ENCODE results near the gene SCGN.

SCGN gene

DNA sequence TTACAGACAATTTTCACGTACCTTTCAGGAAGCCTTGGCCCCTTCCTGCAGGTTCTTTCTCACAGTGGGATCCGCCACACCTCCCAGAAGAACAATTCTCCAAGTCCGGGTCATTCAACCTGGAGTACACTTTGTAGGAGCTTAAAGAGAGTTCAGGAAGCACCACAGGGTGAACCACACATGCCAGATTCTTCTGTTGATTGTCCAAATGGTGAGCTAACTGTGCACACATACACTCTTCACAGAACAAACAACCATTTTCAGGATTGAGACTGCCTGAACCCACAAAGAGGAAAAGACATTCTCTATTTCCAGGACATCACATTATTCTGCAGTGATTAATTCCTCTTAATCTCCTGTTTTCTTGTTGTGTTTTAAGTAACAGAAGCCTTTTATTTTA, 51.0 kb downstream of the SCGN start:
- DNase-seq (ENCODE audit: insufficient read length, low spot score) (no peak), FAIRE-seq (no peak)
- no peak for TF ChIP-seq CTCF (IDR thresholded peaks at IDR 0.05; ENCODE audit: insufficient read depth, missing control alignments)

GRCh38 chr6:25704001-25704400, 52.0 kb downstream of the SCGN start:
- DNase-seq (ENCODE audit: insufficient read length, low spot score) (no peak), FAIRE-seq (no peak)
- TF ChIP-seq CTCF (IDR thresholded peaks at IDR 0.05; ENCODE audit: insufficient read depth, missing control alignments) = no peak

DNA sequence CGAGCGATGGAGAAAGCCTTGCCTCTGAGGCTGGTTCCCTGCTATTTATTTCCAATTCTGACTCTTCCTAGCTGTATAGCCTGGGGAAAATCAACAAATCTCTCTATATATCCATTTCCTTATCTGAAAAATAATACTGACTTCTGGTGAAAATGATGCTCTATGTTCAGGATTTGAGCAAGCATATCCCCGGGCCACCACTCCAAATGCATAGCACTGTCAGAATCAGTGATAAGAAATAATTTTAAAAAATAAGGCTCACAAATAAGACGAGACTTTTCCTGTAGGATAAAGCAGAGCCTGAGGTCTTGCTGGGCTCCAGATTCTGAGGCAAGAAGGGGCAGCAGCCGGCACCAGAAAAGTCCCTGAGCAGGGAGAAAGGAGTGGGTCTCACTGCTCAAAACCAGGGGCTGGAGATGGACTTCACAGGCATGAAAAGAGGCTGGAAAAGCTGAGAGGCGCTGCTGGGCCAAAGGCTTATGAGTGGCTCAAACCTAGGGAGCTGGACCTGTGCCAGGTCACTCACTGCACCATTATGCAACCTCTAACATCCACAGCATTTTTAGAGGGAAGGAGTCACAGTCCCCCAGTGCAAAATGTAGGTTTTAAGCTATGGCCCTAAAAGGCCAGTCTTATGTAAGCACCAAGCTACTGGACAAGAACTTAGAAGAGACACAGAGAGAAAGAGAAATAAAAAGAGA, 54.4 kb downstream of the SCGN start:
- no peak for DNase-seq (ENCODE audit: insufficient read length, low spot score)
- TF ChIP-seq CTCF (IDR thresholded peaks at IDR 0.05; ENCODE audit: insufficient read depth, missing control alignments) = no peak
- no peak for FAIRE-seq

DNA sequence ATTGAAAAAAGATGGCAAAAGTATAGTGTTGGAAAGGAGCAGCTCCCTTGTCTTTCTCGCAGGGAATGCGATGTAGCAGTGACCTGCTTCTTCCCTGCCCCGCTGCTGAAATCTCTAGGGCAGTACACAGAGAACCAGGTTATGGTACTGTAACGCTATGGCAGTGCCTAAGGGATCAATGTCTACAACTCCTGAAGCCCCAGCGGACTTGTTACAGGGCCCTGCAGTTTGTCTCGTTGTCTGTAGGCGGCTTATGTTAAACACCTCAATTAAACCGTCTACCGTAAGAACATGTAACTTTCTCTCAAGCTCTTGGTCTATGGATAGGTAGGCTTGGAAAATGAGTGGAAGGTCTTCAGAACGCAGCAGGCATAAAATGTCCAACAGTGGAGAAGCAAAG, 57.7 kb downstream of the SCGN start:
- FAIRE-seq = no peak
- no peak for TF ChIP-seq CTCF (IDR thresholded peaks at IDR 0.05; ENCODE audit: insufficient read depth, missing control alignments)

DNA sequence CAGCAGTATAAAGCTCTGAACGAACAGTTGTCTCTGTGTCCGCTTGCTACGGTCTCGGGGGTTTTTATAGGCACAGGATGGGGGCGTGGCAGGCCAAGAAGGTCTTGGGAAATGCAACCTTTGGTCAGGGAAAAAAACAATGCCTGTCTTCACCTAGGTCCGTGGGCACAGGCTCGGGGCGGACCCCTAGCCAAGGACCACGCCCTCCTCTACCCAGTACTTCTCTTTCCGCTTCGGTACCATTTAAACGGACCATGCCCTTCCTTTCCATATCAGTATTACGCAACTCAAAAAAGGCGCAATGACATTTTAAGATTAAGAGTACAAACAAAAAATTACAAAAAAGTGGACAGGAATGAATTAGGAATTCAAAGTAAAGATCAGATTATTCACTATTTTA, 58.3 kb downstream of the SCGN start:
- DNase-seq (ENCODE audit: insufficient read length, low spot score) (no peak), FAIRE-seq (no peak)

More for the DNA sequence above, 57.7 kb downstream of the SCGN start:
- no peak for DNase-seq (ENCODE audit: insufficient read length, low spot score)

DNA sequence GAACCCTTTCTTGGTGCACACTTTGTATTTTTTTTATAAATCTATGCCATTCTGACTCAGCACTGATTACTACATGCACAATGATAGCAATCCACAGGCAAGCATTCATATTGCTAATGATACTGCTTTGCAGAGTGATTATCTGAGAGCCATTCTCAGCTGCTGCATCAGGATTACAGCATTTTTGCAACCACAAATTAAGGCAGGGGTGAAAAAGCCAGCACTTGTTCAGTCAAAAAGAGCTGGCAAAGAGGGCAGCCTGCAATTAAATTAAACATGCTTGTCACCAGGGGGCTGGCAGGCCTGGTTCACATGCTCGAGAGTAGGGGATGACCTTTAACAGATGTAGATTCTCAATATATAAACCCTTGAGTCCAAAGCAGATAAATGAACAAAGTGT, 61.8 kb downstream of the SCGN start:
- no peak for DNase-seq (ENCODE audit: insufficient read length, low spot score)
- TF ChIP-seq CTCF (IDR thresholded peaks at IDR 0.05; ENCODE audit: insufficient read depth, missing control alignments) = no peak
- no peak for FAIRE-seq

More for the DNA sequence above, 58.3 kb downstream of the SCGN start:
- no peak for TF ChIP-seq CTCF (IDR thresholded peaks at IDR 0.05; ENCODE audit: insufficient read depth, missing control alignments)

DNA sequence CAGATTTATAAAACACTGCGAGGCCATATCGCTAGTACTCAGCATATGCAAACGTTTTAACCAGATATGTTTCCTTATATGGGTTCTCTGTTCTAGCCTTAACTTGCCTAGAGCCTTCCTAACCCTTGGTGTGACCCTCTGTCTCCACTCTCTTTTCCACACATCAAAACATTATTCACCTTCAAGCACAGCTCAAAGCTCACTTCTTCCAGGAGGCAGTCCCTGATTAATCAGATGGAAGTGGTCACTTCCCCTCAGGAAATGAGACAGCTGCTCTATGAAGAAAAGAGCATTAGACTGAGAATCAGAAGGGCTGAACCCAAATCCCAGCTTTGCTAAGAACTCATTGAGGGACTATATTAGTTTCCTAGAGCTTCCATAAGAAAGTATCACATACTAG, 62.8 kb downstream of the SCGN start:
- DNase-seq (ENCODE audit: insufficient read length, low spot score) = no peak
- TF ChIP-seq CTCF (IDR thresholded peaks at IDR 0.05; ENCODE audit: insufficient read depth, missing control alignments) = no peak

More for the DNA sequence above, 62.8 kb downstream of the SCGN start:
- FAIRE-seq = peak; percentile 51
